A549 treated with dexamethasone at 1 μM for 4 hours (cell line): ENCODE results near the gene LRRC30. TPM values are rescaled to one million over a fixed set of nuclear protein-coding genes. Genes with fewer than 3 reads are reported as not detected.

ENCODE experiments used
- total RNA-seq: library from RNA; stranded (reverse); fragments of 200-300 nt; extraction: Qiagen RNA extraction; gene quantifications from 5 replicates; pipeline ENCODE4 v1.2.3, GENCODE V29; 2022

The LRRC30 gene
- not detected in 5 replicates for total RNA-seq

GRCh38 chr18:7230626-7231349, at the start of gene LRRC30:
Gene LRRC30, plus strand, starts transcription at chr18:7231089. Its CDS starts 50 bp downstream, at chr18:7231139.

Other genes starting within 250 kb of the LRRC30 start
- gene LAMA1, start 113.3 kb upstream of the LRRC30 start, total RNA-seq = 0.01 to 0.21 TPM (median 0.09 TPM) in 5 replicates